Thyroid gland (tissue), 4 donors: Measurements from ENCODE around the gene CCDC38.

Experiments
- CTCF ChIP-seq, 6 experiments: fragments of 200-600 bp in 3 of 6; fragments of 450-650 bp in 3 of 6; sonication (generic) in 3 of 6; IDR thresholded peaks; one replicate each; pipeline ENCODE4 v1.5.1; 2016 to 2019; ENCODE audit warnings: antibody characterized with exemption in 6 of 6, mild to moderate bottlenecking in 2 of 6, inconsistent platforms in 1 of 6, moderate library complexity in 1 of 6
- POLR2A ChIP-seq, 2 donors: fragments of 450-650 bp; IDR thresholded peaks; one replicate each; pipeline ENCODE4 v1.6.1; 2017; ENCODE audit warnings: antibody characterized with exemption in 2 of 2, mild to moderate bottlenecking in 2 of 2, moderate library complexity in 1 of 2

- no peak for TF ChIP-seq CTCF (IDR thresholded peaks at IDR 0.05)
- no peak for TF ChIP-seq POLR2A (IDR thresholded peaks at IDR 0.05)
Observed at GRCh38 chr12:95908573-95908972, 33.8 kb downstream of the CCDC38 start.
